ENCODE results near the gene TRIM31.

DNA sequence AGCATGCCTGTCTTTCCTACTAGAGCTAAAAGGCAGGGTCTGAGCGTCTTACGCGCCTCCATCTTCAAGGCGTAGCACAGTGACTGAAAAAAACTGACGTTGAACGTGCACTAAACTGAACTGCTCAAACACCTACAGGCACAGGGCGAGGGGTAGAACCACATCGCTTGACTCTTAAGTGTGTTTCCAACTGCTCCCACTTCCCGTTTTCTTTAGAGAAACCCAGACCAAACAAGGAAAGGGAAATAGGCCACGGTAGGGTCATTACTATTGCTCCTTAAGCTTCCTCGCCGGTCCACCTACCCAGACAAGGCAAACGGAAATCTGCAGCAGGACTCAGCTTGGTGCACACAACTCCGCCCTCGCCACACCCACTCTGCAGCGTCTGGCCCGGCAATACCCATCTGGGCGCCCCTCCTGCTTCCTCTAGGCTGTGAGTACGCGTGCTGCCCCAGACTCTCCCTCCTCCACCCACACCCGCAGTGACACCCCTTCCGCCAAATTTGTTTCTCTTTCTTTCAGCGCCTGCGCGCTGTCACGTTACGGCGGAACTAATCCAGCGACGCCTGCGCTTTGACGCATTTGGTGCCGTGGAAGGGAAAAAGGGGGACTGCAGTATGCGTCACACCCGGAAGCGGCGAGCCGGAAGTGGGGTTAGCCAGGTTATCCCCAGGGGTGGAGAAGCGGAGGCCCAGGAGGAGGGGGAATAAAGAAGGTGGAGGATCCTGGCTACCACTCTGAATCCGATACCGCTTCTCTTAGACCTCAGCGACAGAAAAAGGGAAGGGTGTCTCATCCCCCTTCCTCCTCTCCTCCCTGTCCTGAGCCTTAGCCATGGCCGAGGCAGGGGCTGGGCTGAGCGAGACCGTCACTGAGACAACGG is 46.1 kb downstream of the TRIM31 start, which contains the start of gene PPP1R11:
- TF ChIP-seq RAD21 (conservative IDR thresholded peaks at IDR 0.05) (peak; percentile 17), POLR2AphosphoS5 (IDR thresholded peaks at IDR 0.05) (peak; percentile 72), TAF1 (IDR thresholded peaks at IDR 0.05; ENCODE audit: low read depth) (peak; percentile 40), EP300 (conservative IDR thresholded peaks at IDR 0.05; ENCODE audit: poor library complexity, severe bottlenecking) (peak; percentile 77), SMC3 (conservative IDR thresholded peaks at IDR 0.05; ENCODE audit: poor library complexity) (no peak), EZH2 (IDR thresholded peaks at IDR 0.05; ENCODE audit: borderline replicate concordance, insufficient read depth, low read length, poor library complexity, severe bottlenecking) (no peak)
- TF ChIP-seq, protein P1, sequence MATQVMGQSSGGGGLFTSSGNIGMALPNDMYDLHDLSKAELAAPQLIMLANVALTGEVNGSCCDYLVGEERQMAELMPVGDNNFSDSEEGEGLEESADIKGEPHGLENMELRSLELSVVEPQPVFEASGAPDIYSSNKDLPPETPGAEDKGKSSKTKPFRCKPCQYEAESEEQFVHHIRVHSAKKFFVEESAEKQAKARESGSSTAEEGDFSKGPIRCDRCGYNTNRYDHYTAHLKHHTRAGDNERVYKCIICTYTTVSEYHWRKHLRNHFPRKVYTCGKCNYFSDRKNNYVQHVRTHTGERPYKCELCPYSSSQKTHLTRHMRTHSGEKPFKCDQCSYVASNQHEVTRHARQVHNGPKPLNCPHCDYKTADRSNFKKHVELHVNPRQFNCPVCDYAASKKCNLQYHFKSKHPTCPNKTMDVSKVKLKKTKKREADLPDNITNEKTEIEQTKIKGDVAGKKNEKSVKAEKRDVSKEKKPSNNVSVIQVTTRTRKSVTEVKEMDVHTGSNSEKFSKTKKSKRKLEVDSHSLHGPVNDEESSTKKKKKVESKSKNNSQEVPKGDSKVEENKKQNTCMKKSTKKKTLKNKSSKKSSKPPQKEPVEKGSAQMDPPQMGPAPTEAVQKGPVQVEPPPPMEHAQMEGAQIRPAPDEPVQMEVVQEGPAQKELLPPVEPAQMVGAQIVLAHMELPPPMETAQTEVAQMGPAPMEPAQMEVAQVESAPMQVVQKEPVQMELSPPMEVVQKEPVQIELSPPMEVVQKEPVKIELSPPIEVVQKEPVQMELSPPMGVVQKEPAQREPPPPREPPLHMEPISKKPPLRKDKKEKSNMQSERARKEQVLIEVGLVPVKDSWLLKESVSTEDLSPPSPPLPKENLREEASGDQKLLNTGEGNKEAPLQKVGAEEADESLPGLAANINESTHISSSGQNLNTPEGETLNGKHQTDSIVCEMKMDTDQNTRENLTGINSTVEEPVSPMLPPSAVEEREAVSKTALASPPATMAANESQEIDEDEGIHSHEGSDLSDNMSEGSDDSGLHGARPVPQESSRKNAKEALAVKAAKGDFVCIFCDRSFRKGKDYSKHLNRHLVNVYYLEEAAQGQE (IDR thresholded peaks at IDR 0.05; ENCODE audit: borderline replicate concordance), result peak; percentile 9
- TF ChIP-seq, protein P2, sequence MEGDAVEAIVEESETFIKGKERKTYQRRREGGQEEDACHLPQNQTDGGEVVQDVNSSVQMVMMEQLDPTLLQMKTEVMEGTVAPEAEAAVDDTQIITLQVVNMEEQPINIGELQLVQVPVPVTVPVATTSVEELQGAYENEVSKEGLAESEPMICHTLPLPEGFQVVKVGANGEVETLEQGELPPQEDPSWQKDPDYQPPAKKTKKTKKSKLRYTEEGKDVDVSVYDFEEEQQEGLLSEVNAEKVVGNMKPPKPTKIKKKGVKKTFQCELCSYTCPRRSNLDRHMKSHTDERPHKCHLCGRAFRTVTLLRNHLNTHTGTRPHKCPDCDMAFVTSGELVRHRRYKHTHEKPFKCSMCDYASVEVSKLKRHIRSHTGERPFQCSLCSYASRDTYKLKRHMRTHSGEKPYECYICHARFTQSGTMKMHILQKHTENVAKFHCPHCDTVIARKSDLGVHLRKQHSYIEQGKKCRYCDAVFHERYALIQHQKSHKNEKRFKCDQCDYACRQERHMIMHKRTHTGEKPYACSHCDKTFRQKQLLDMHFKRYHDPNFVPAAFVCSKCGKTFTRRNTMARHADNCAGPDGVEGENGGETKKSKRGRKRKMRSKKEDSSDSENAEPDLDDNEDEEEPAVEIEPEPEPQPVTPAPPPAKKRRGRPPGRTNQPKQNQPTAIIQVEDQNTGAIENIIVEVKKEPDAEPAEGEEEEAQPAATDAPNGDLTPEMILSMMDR (IDR thresholded peaks at IDR 0.05; ENCODE audit: poor library complexity, severe bottlenecking), result no peak

Measured in neural cell (in vitro differentiated cells).